NOMO-1 treated with dmso at 0.1 percent for 144 hours (cell line): Measurements from ENCODE around the gene SLC22A31.
"Not testable (repeated sequence)": the region's sequence is repeated elsewhere in the genome, so short reads cannot be mapped to it uniquely, and the experiment has no call there.

Experiments
- DNase-seq: peaks from one replicate; lab custom pipeline; 2025; ENCODE audit not compliant: unreplicated experiment; lab: John Stamatoyannopoulos, UW

Gene SLC22A31

GRCh38 chr16:89200124-89200849 is at the start of gene SLC22A31:
SLC22A31 (minus strand) TSS chr16:89200537; CDS start chr16:89200501, 36 bp downstream.
- DNase-seq: no peak

DNA sequence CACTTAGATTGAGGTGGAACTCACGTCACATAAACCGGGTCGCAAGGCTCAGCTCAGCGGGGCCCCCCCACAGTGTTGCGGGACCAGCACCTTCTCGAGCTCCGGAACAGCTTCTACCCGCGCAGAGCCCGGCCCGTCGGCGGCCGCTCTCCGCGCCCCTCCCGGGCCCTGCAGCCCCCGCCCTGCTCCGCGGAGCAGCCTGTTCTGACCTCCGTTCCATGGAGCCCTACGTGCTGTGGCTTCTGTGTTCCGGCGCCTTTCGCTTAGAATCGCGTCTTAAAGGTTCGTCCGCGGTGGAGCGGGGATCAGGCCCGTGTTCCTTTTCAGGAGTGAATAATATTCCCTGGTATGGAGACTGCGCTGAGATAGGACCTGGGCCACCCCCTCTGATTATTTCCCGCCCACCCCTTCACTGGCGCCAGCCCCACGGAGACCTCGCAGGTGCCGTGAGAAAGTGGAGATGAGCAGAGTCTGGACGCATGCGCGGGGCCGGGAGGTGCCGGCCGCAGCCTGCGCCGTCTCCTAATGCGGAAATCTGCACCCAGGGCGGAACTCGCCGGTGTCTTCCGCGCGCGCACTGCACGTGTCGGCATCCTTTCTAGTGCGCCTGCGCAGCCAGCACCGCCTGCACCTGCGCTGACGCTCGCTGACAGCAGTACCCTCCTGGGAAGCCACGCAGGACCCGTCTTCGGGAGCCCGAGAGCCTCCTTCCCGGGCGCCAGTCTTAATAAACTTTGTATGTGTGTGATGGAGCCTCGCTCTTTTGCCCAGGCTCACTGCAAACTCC is 48.1 kb upstream of the SLC22A31 start:
- no peak for DNase-seq

- DNase-seq: not testable (repeated sequence)
Observed at GRCh38 chr16:89247734-89248075, 47.4 kb upstream of the SLC22A31 start.

GRCh38 chr16:89246903-89247733 is 46.8 kb upstream of the SLC22A31 start:
- DNase-seq: peak; percentile 38

- no peak for DNase-seq
Observed at GRCh38 chr16:89246383-89246902, 46.1 kb upstream of the SLC22A31 start.

- DNase-seq: no peak
Observed at GRCh38 chr16:89244754-89245153, 44.4 kb upstream of the SLC22A31 start.

GRCh38 chr16:89244264-89244663 is 43.9 kb upstream of the SLC22A31 start:
- not testable (repeated sequence) for DNase-seq

DNA sequence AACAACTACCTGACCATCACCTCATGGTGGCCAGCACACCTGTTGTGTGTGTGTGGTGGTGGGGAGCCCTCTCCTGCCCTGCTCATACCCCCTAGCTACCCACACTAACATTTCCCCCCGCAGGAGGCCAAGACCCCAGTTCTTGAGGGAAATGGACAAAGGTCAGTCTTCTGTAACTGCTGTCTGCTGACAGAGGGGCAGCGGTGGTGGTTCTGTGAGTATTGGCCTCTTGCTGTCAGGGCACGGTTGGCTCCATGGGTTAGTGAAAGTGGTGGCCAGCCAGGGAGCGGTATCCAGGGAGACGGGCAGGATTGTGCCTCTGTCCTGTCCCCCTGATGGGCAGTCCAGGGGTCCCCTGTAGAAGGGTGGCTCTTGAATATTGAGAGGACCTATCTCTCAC is 43.3 kb upstream of the SLC22A31 start:
- no peak for DNase-seq

GRCh38 chr16:89242795-89243200 is 42.5 kb upstream of the SLC22A31 start:
- DNase-seq: no peak

GRCh38 chr16:89241187-89242007 is 41.1 kb upstream of the SLC22A31 start:
- peak; percentile 50 for DNase-seq

DNA sequence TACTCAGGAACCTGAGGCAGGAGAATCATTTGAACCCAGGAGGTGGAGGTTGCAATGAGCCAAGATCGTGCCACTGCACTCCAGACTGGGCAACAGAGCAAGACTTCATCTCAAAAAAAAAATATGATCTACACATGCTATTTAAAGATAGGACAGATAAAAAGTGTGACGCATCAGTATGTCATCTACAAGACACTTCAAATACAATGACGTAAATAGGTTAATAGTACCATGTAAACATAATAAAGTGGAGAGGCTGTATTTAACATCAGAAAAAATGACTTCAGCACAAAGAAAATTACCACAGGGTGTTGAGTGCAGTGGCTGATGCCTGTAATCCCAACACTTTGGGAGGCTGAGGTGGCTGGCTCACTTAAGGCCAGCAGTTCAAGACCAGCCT is 37.4 kb upstream of the SLC22A31 start:
- no peak for DNase-seq

- DNase-seq: peak; percentile 52
Observed at GRCh38 chr16:89233678-89234490, 33.5 kb upstream of the SLC22A31 start.

- DNase-seq: no peak
Observed at GRCh38 chr16:89232107-89232506, 31.8 kb upstream of the SLC22A31 start.

DNA sequence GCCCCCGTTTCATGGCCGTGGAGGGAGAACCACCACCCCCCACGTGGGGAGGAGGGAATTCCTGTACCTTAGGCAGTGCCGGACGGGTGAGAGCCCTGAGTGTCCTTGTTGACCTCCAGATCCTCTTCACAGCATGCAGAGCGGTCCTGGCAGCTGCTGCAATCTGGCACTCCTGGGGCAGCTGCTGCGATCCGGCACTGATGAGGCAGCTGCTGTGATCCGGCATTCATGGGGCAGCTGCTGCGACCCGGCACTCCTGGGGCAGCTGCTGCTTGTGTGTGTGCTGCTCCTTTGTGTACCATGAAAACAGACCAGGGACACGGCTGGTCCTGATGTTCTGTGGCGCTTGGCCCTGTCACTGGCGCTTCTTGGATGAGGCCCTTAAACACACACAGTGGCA is 29.9 kb upstream of the SLC22A31 start:
- no peak for DNase-seq

GRCh38 chr16:89224665-89225064 is 24.3 kb upstream of the SLC22A31 start:
- DNase-seq: no peak

GRCh38 chr16:89222931-89223330 is 22.6 kb upstream of the SLC22A31 start:
- DNase-seq: no peak

GRCh38 chr16:89221604-89222003 is 21.3 kb upstream of the SLC22A31 start:
- no peak for DNase-seq

DNA sequence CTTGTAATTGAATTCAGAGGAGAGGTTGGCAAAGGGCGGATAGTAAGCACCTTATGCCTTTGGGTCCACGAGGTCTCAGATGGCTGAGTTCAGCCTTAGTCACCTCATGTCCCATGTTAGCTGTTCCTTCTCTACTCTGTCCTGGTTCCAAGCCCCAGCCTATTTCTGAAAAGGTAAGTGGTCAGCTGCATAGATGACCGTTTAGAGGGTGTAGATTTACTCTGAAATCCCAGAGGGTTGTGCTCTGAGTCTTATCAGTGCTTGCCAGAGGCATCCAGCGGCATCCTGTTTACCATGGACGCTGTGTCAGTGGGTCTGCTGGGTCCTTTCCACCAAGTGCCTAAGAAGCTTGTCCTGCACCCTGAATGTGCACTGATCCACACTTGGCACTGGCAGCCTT is 19.0 kb upstream of the SLC22A31 start:
- DNase-seq: no peak

- DNase-seq: peak; percentile 79
Observed at GRCh38 chr16:89217388-89218191, 17.3 kb upstream of the SLC22A31 start, which contains the start of gene ZNF778. ZNF778 (plus strand) TSS chr16:89217703; CDS start chr16:89221128, 3,425 bp downstream.
